MM.1S (cell line): Measurements from ENCODE around the gene TMED7.

Experiments used
- DNase-seq: peaks from one replicate; pipeline ENCODE4 v3.0.0-alpha.2; 2015
- H2AFZ ChIP-seq: fragments of 300-600 bp; sonication (generic); 2 replicates; pipeline ENCODE4 v1.6.0; 2016; ENCODE audit warnings: antibody characterized with exemption, low read length
- H3F3A ChIP-seq: fragments of 300-600 bp; sonication (generic); 2 replicates; pipeline ENCODE4 v1.6.1; 2016; ENCODE audit warnings: mild to moderate bottlenecking, antibody characterized with exemption, low read length, moderate library complexity, mixed read lengths; ENCODE audit not compliant: insufficient read depth
- H3K27ac ChIP-seq: fragments of 300-600 bp; sonication (generic); 2 replicates; pipeline ENCODE4 v1.5.1; 2016; ENCODE audit warnings: mild to moderate bottlenecking, low read length
- H3K27me3 ChIP-seq: fragments of 300-600 bp; sonication (generic); replicated peaks from 2 replicates; pipeline ENCODE4 v1.6.0; 2016; ENCODE audit warnings: low read length; ENCODE audit not compliant: insufficient read depth
- H3K36me3 ChIP-seq: fragments of 300-600 bp; sonication (generic); replicated peaks from 2 replicates; pipeline ENCODE4 v1.6.1; 2016; ENCODE audit warnings: mild to moderate bottlenecking, low read length, mixed read lengths; ENCODE audit not compliant: insufficient read depth
- H3K4me1 ChIP-seq: fragments of 300-600 bp; sonication (generic); 2 replicates; pipeline ENCODE4 v1.6.1; 2016; ENCODE audit warnings: low read length, mixed read lengths
- H3K4me2 ChIP-seq: fragments of 300-600 bp; sonication (generic); 2 replicates; pipeline ENCODE4 v1.6.0; 2016; ENCODE audit warnings: low read depth, low read length
- H3K4me3 ChIP-seq: fragments of 300-600 bp; sonication (generic); 2 replicates; pipeline ENCODE4 v1.5.1; 2016; ENCODE audit warnings: low read length, mixed read lengths
- H3K79me2 ChIP-seq: fragments of 300-600 bp; sonication (generic); 2 replicates; pipeline ENCODE4 v1.6.1; 2016; ENCODE audit warnings: mixed run types, low read length, mixed read lengths
- H3K9ac ChIP-seq: fragments of 300-600 bp; sonication (generic); 2 replicates; pipeline ENCODE4 v1.6.1; 2016; ENCODE audit warnings: low read length, mixed read lengths
- H3K9me2 ChIP-seq: fragments of 300-600 bp; sonication (generic); replicated peaks from 2 replicates; pipeline ENCODE4 v1.6.1; 2016; ENCODE audit warnings: mild to moderate bottlenecking, low read length, mixed read lengths; ENCODE audit not compliant: insufficient read depth
- H3K9me3 ChIP-seq: fragments of 300-600 bp; sonication (generic); replicated peaks from 2 replicates; pipeline ENCODE4 v1.6.1; 2016; ENCODE audit warnings: mild to moderate bottlenecking, low read length, mixed read lengths; ENCODE audit not compliant: insufficient read depth
- H4K20me1 ChIP-seq: fragments of 300-600 bp; sonication (generic); 2 replicates; pipeline ENCODE4 v1.6.1; 2016; ENCODE audit warnings: mild to moderate bottlenecking, low read length, moderate library complexity, mixed read lengths; ENCODE audit not compliant: insufficient read depth
- EZH2 ChIP-seq: fragments of 300-600 bp; sonication (generic); optimal IDR thresholded peaks from 2 replicates; pipeline ENCODE3; 2017; ENCODE audit warnings: low read depth, mild to moderate bottlenecking, antibody characterized with exemption, low read length, mixed read lengths
- EZH2phosphoT487 ChIP-seq: fragments of 300-600 bp; sonication (generic); IDR thresholded peaks from 2 replicates; pipeline ENCODE4 v1.6.1; 2018; ENCODE audit warnings: antibody characterized with exemption, low read length
- TF ChIP-seq, protein P1 (sequence below): fragments of 300-600 bp; sonication (generic); IDR thresholded peaks from 2 replicates; pipeline ENCODE4 v1.5.1; 2016; ENCODE audit warnings: antibody characterized with exemption, low read length, mixed read lengths

The TMED7 gene

DNA sequence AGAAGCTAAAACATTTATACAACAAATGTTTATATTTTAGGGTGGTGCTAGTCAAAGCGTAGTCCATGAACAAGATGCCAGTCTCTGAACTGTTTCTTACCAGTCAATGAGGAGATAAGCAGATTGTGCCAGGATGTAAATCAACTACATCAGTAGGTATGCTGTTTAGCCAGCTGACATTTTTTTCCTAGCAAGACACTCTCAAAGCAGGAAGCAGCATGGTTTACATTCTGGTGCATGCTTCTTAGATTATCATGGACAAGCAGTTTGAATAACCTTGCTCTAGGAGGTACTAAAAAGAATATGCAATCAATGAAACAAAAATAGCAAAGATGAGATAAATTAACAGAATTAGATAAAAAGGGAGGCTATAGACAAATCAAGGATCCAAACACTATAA is 40.6 kb downstream of the TMED7 start:
- H3K36me3 ChIP-seq, result no peaks in the 10 kb centered on the region
- no peaks in the 10 kb centered on the region for H4K20me1 ChIP-seq
- no peak overlapping the region for H3K4me3 ChIP-seq
- no peak for TF ChIP-seq EZH2
- TF ChIP-seq EZH2phosphoT487, result no peak
- TF ChIP-seq, protein P1, sequence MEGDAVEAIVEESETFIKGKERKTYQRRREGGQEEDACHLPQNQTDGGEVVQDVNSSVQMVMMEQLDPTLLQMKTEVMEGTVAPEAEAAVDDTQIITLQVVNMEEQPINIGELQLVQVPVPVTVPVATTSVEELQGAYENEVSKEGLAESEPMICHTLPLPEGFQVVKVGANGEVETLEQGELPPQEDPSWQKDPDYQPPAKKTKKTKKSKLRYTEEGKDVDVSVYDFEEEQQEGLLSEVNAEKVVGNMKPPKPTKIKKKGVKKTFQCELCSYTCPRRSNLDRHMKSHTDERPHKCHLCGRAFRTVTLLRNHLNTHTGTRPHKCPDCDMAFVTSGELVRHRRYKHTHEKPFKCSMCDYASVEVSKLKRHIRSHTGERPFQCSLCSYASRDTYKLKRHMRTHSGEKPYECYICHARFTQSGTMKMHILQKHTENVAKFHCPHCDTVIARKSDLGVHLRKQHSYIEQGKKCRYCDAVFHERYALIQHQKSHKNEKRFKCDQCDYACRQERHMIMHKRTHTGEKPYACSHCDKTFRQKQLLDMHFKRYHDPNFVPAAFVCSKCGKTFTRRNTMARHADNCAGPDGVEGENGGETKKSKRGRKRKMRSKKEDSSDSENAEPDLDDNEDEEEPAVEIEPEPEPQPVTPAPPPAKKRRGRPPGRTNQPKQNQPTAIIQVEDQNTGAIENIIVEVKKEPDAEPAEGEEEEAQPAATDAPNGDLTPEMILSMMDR, result no peak
- no peak overlapping the region for H3K4me2 ChIP-seq
- H3K27ac ChIP-seq, result no peak overlapping the region
- no peak overlapping the region for H3K9ac ChIP-seq
- H3K9me3 ChIP-seq, result no peaks in the 10 kb centered on the region
- H3K4me1 ChIP-seq, result 0 out of 2 replicates have a peak, but pooled peaks cover 6% of the 10 kb centered on the region
- DNase-seq, result no peak
- no peaks in the 10 kb centered on the region for H3K27me3 ChIP-seq
- H2AFZ ChIP-seq, result no peak overlapping the region
- no peaks in the 10 kb centered on the region for H3F3A ChIP-seq
- H3K79me2 ChIP-seq, result no peaks in the 10 kb centered on the region
- H3K9me2 ChIP-seq, result no peaks in the 10 kb centered on the region

DNA sequence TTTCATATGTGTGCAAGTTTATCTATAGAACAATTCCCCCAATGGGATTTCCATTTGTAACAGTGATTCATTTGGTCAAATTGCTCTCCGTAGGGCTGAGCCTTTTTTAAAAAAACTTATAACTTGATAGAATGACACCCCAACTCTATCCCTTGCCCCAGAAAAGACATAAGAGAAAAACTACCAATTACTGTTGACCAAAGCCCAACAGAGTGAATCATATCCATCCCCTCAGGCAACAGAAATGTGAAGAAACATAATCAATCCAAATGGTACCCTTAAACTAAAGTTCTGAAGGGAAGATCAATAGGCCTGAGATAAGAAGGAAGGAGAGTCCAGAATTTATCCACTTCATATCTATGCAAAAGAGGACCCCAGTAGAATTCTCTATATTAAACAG is 41.3 kb downstream of the TMED7 start:
- Histone ChIP-seq H3K79me2 (no peaks in the 10 kb centered on the region), H4K20me1 (no peaks in the 10 kb centered on the region), H3K4me1 (0 out of 2 replicates have a peak, but pooled peaks cover 6% of the 10 kb centered on the region), H3F3A (no peaks in the 10 kb centered on the region), H3K36me3 (no peaks in the 10 kb centered on the region), H3K4me2 (no peak overlapping the region), H3K9ac (no peak overlapping the region), H3K4me3 (no peak overlapping the region), H2AFZ (no peak overlapping the region), H3K9me2 (no peaks in the 10 kb centered on the region), H3K27ac (no peak overlapping the region), H3K27me3 (no peaks in the 10 kb centered on the region), H3K9me3 (no peaks in the 10 kb centered on the region)
- TF ChIP-seq, protein P1, result no peak
- no peak for TF ChIP-seq EZH2
- TF ChIP-seq EZH2phosphoT487, result no peak
- DNase-seq, result no peak

DNA sequence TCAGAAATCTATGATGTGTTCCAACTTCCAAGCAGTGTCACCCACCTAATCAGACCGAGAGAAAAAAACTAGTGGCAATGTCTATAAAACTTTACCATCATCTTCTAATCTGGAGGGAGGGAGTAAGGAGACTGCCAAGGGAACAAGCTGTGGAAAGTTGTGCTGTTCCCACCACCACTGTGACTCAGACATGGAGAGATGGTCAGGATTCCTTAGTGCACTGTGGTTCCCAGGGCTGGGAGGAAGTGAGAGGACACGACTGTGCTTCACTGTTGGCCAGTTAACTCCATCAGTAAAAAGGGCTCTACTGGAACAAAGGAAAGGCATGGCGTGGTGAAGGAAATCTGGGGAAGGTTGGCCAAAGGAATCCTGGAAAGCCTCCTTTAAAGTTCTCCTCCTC is 42.4 kb downstream of the TMED7 start:
- Histone ChIP-seq H3K4me3 (no peak overlapping the region), H2AFZ (no peak overlapping the region), H3K4me1 (0 out of 2 replicates have a peak, but pooled peaks cover 6% of the 10 kb centered on the region)

More for the DNA sequence above, 42.4 kb downstream of the TMED7 start:
- H3K36me3 ChIP-seq, result no peaks in the 10 kb centered on the region
- TF ChIP-seq, protein P1, result no peak
- TF ChIP-seq EZH2 (no peak), EZH2phosphoT487 (no peak)
- no peaks in the 10 kb centered on the region for H3F3A ChIP-seq
- no peak overlapping the region for H3K27ac ChIP-seq
- H3K9me3 ChIP-seq, result no peaks in the 10 kb centered on the region
- DNase-seq, result no peak
- no peaks in the 10 kb centered on the region for H3K9me2 ChIP-seq
- no peak overlapping the region for H3K4me2 ChIP-seq
- no peak overlapping the region for H3K9ac ChIP-seq
- no peaks in the 10 kb centered on the region for H3K27me3 ChIP-seq
- H4K20me1 ChIP-seq, result no peaks in the 10 kb centered on the region
- H3K79me2 ChIP-seq, result no peaks in the 10 kb centered on the region
